Upper lobe of left lung (tissue), 6 donors: ENCODE results near the gene ADAMTS13. TPM values are rescaled to one million over a fixed set of nuclear protein-coding genes. Genes with fewer than 3 reads are reported as not detected.

ENCODE experiments used
- ATAC-seq, 2 donors: fragments of 200-7000 bp; cut with Tn5 transposase; one replicate each; pipeline ENCODE4 v1.9.1; 2022; ENCODE audit warnings: mild to moderate bottlenecking in 2 of 2, moderate library complexity in 2 of 2; ENCODE audit not compliant: low FRiP score in 2 of 2
- DNase-seq, 2 donors: peaks; one replicate each; pipeline ENCODE4 v3.0.0-alpha.2; 2019 to 2020
- H3K27ac ChIP-seq, 4 donors: fragments of 200-600 bp; sonication (generic); one replicate each; pipeline ENCODE4 v1.5.1; 2016 to 2019
- H3K27me3 ChIP-seq, 4 donors: fragments of 200-600 bp; sonication (generic); one replicate each; pipeline ENCODE4 v1.5.1; 2017 to 2019
- H3K36me3 ChIP-seq, 4 donors: fragments of 200-600 bp; sonication (generic); one replicate each; pipeline ENCODE4 v1.5.1; 2016 to 2019
- H3K4me1 ChIP-seq, 4 donors: fragments of 200-600 bp; sonication (generic); one replicate each; pipeline ENCODE4 v1.5.1; 2018 to 2019
- H3K4me3 ChIP-seq, 4 donors: fragments of 200-600 bp; sonication (generic); one replicate each; pipeline ENCODE4 v1.5.1; 2017 to 2019; ENCODE audit warnings: mild to moderate bottlenecking in 2 of 4, moderate library complexity in 1 of 4
- H3K9me3 ChIP-seq, 4 donors: fragments of 200-600 bp; sonication (generic); one replicate each; pipeline ENCODE4 v1.5.1; 2018 to 2019
- CTCF ChIP-seq, 6 experiments: fragments of 450-650 bp in 4 of 6; fragments of 200-600 bp in 2 of 6; sonication (generic) in 2 of 6; IDR thresholded peaks; one replicate each; pipeline ENCODE4 v1.5.1; 2016 to 2019; ENCODE audit warnings: antibody characterized with exemption in 6 of 6
- EP300 ChIP-seq, 4 donors: sonication (generic); formaldehyde crosslinking; IDR thresholded peaks; one replicate each; pipeline ENCODE4 v1.5.1; 2017; ENCODE audit warnings: antibody characterized with exemption in 4 of 4, control low read depth in 2 of 4
- POLR2A ChIP-seq, 4 donors: fragments of 450-650 bp; IDR thresholded peaks; one replicate each; pipeline ENCODE4 v1.5.1; 2016 to 2017; ENCODE audit warnings: antibody characterized with exemption in 4 of 4, mild to moderate bottlenecking in 2 of 4
- POLR2AphosphoS5 ChIP-seq, 2 donors: sonication (generic); formaldehyde crosslinking; IDR thresholded peaks; one replicate each; pipeline ENCODE4 v1.5.1; 2017; ENCODE audit warnings: antibody characterized with exemption in 2 of 2
- WGBS, 2 donors: methylation state at CpG; one replicate each; pipeline ENCODE4 v1.1.5; 2017 to 2018; 5-methylcytosine and 5-hydroxymethylcytosine counted together
- total RNA-seq, 6 donors: library from RNA; depleted of rRNA in 4 of 6; stranded (reverse); fragments of >200 nt in 4 of 6; gene quantifications; one replicate each; pipeline versions ENCODE4 v1.1.0 to v1.2.1, GENCODE V29; 2016 to 2021
- donor health status: DM: no; HTN: no; CAD: no; lungs with moderate emphysema.
- donor health status: DM: no; HTN: yes; CAD: no; lungs with severe emphysema.

ADAMTS13 gene
- total RNA-seq, 6 donors from 2014 or later, result 1.4 to 9.4 (median 2.5) TPM

DNA sequence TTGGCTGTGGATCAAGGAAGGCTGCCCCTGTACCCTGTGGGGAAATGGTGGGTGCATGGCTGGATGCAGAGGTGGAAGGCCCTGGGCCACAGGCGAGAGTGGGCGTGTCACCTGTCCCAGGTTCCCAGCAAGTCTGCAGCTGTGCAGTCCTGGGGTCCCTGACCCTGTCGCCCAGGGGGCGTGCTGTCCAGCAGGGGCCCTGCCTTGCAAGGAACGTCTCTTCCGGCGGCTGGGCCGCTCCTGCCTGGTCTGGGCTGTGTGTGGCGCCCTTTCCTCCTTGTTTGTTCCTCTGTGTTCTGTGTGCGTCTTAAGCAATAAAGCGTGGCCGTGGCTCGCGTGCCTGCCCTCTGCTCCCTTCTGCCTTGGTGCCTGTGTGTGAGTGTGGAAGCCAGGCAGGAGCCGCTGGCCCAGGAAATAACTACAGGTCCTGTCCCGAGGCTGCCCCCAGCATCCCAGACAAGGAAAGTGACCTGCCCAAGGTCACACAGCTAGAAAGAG lies 48.3 kb downstream of the ADAMTS13 start:
- no peak overlapping the region for H3K4me3 ChIP-seq
- H3K9me3 ChIP-seq, result no peaks in the 10 kb centered on the region
- WGBS, 2 donors, result 79 to 86% methylated on average over 12 to 16 of the region's 16 CpGs
- peaks cover 0 to 7% (median 1%) of the 10 kb centered on the region in 4 donors for H3K4me1 ChIP-seq
- H3K27me3 ChIP-seq, result no peaks in the 10 kb centered on the region
- DNase-seq, result peak in 1 of 2 donors; percentile 85
- TF ChIP-seq EP300 (IDR thresholded peaks at IDR 0.05) (no peak), POLR2AphosphoS5 (IDR thresholded peaks at IDR 0.05) (no peak), CTCF (IDR thresholded peaks at IDR 0.05) (no peak)
- peaks cover 0 to 57% (median 24%) of the 10 kb centered on the region in 4 donors for H3K36me3 ChIP-seq
- ATAC-seq, result peak in 1 of 2 donors; percentile 4
- no peak overlapping the region for H3K27ac ChIP-seq

DNA sequence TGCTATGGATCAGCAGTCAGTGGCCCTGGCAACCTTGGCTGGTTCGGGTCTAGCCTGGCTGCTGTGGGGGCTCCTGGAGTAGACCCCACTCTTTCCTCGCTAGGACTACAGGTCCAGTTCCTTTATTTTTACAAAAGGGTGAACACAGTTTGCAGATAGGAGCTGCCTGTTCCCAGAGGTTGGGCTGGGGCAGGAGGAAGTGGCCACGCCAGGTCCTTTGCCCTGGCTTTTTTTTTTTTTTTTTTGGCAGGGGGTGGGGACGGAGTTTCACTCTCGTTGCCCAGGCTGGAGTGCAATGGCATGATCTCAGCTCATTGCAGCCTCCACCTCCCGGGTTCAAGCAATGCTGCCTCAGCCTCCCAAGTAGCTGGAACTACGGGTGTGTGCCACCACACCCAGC lies 48.8 kb downstream of the ADAMTS13 start:
- ATAC-seq (no peak), DNase-seq (no peak)
- no peaks in the 10 kb centered on the region for H3K27me3 ChIP-seq
- TF ChIP-seq POLR2A (IDR thresholded peaks at IDR 0.05), result no peak
- no peak for TF ChIP-seq CTCF (IDR thresholded peaks at IDR 0.05)
- no peak for TF ChIP-seq POLR2AphosphoS5 (IDR thresholded peaks at IDR 0.05)
- no peak for TF ChIP-seq EP300 (IDR thresholded peaks at IDR 0.05)
- no peaks in the 10 kb centered on the region for H3K9me3 ChIP-seq
- no peak overlapping the region for H3K4me3 ChIP-seq
- H3K4me1 ChIP-seq, result peaks cover 0 to 12% (median 3%) of the 10 kb centered on the region in 4 donors
- peaks cover 0 to 57% (median 24%) of the 10 kb centered on the region in 4 donors for H3K36me3 ChIP-seq
- WGBS, 2 donors, result 75 to 78% methylated on average over 7 of the region's 7 CpGs
- no peak overlapping the region for H3K27ac ChIP-seq

DNA sequence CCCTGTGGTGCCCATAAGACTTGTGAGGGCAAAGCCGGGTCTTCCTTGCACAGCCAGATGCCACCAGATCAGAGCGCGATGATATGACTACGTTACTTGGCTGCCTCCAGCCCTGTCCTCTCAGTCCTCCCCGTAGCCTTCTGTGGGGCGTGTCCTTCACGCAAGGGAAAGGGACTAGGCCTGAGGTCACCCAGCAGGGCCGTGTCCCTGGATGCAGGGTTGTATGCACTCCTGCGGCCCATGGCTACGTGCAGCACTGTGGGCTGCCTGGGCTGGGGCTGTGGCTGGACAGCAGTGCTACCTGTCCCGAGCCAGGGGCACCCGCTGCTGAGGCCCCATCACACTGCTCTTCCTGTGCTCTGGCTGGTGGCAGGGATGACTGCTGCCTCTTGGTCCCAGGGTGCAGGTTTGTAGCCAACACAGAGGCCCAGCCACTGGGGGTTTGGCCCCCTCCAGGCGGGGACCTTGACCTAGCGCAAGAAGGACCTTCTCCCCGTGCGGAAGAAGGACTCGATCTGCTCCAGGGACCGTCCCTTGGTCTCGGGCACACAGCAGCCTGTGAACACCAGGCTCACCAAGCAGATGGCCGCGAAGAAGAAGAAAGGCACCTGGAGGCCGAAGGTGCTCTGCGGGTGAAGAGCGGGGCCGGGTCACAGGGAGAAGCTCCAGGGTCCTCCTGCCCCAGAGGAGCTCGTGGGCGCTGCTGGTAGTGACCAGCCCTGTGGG lies 49.5 kb downstream of the ADAMTS13 start:
- no peak overlapping the region for H3K27ac ChIP-seq
- 88 to 91% methylated on average over 15 to 17 of the region's 27 CpGs for WGBS, 2 donors
- ATAC-seq (no peak), DNase-seq (peak in 1 of 2 donors; percentile 70)
- no peaks in the 10 kb centered on the region for H3K9me3 ChIP-seq
- no peak for TF ChIP-seq EP300 (IDR thresholded peaks at IDR 0.05)
- H3K4me1 ChIP-seq, result peaks cover 0 to 19% (median 6%) of the 10 kb centered on the region in 4 donors
- H3K4me3 ChIP-seq, result no peak overlapping the region
- peaks cover 0 to 54% (median 26%) of the 10 kb centered on the region in 4 donors for H3K36me3 ChIP-seq
- no peaks in the 10 kb centered on the region for H3K27me3 ChIP-seq

- no peak overlapping the region for H3K4me3 ChIP-seq
- WGBS, 2 donors, result 84% methylated on average over 10 of the region's 11 CpGs; no CpG with 5 or more reads in 1 of the 2 donors
- DNase-seq, result peak in 1 of 2 donors; percentile 59
- H3K4me1 ChIP-seq, result peaks cover 0 to 25% (median 11%) of the 10 kb centered on the region in 4 donors
- ATAC-seq, result no peak
- peaks cover 0 to 49% (median 24%) of the 10 kb centered on the region in 4 donors for H3K36me3 ChIP-seq
- no peak overlapping the region for H3K27ac ChIP-seq
- no peaks in the 10 kb centered on the region for H3K27me3 ChIP-seq
- no peak for TF ChIP-seq POLR2AphosphoS5 (IDR thresholded peaks at IDR 0.05)
- no peak for TF ChIP-seq EP300 (IDR thresholded peaks at IDR 0.05)
- TF ChIP-seq POLR2A (IDR thresholded peaks at IDR 0.05), result no peak
- no peak for TF ChIP-seq CTCF (IDR thresholded peaks at IDR 0.05)
- no peaks in the 10 kb centered on the region for H3K9me3 ChIP-seq
Observed at GRCh38 chr9:133472277-133472645, 50.1 kb downstream of the ADAMTS13 start.

DNA sequence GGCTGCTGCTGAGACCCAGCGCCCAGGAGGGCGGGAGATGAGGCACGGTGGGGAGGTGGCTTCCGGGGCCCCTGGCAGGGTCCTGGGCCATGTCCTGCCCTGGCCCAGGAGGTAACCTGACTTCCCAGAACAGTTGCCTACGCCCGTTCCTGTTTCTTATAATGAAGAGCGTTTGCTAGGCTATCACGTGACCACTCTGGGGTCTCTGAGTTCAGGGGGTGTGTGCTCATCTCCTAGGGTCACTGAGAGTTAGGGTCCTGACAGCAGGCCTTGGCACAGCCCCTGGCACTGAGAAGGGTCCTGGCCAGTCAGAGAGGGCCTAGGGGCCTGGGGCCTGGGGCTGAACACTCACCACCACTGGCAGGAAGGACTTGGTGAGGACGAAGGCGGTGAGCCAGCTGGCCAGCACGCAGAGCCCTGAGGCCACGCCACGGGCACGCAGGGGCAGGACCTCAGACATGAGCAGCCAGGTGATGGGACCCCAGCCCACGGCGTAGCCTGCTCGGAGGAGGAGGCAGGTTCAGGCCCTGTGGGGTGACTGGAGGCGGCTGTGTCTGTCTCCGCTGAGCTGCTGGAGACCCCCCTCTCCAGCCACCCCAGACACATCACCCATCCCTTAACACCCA lies 50.7 kb downstream of the ADAMTS13 start:
- Histone ChIP-seq H3K9me3 (no peaks in the 10 kb centered on the region), H3K27me3 (no peaks in the 10 kb centered on the region), H3K4me3 (no peak overlapping the region), H3K4me1 (peaks cover 5 to 31% (median 15%) of the 10 kb centered on the region in 4 donors), H3K36me3 (peaks cover 0 to 49% (median 23%) of the 10 kb centered on the region in 4 donors), H3K27ac (no peak overlapping the region)
- TF ChIP-seq POLR2A (IDR thresholded peaks at IDR 0.05) (no peak), CTCF (IDR thresholded peaks at IDR 0.05) (no peak), POLR2AphosphoS5 (IDR thresholded peaks at IDR 0.05) (no peak), EP300 (IDR thresholded peaks at IDR 0.05) (no peak)
- 76 to 79% methylated on average over 5 to 19 of the region's 19 CpGs for WGBS, 2 donors
- ATAC-seq (no peak), DNase-seq (peak in 1 of 2 donors; percentile 84)
